Choroid plexus epithelial cell (primary cell): ENCODE data around the gene NDRG4.

ENCODE experiments used
- DNase-seq: peaks from one replicate; pipeline ENCODE4 v3.0.0-alpha.2; 2010; ENCODE audit warnings: low read depth
- H3K4me3 ChIP-seq: 2 replicates; pipeline ENCODE4 v1.5.1; 2011; ENCODE audit warnings: low read depth, mild to moderate bottlenecking, control low read depth, low read length, moderate library complexity
- TF ChIP-seq, protein P1 (sequence below): conservative IDR thresholded peaks from 2 replicates; pipeline ENCODE4 v1.5.1; 2011; ENCODE audit warnings: low read depth, mild to moderate bottlenecking, control low read depth, inconsistent platforms, low read length, moderate library complexity

The NDRG4 gene

DNA sequence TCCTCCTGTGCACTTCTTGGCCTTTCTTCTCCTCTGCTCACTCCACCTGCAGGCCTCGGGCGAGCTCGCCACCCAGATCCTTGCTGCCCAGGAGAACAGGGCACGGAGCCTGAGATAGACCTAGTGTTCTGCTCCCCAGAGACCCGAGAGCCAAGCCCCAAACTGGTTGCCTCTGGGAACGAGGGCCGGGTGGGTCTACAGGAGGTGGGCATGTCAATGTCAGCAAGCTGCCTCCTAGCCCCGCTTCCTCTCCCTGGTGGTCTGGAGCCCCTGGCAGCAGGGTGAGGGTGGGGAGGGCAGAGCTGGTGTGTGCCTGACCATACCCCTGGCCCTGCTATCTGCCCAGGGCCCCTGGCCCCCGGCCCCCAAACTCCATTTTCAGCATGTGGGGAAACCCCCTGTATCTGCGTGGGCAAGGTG lies 841 bp upstream of the NDRG4 start:
- no peak for DNase-seq
- TF ChIP-seq, protein P1, sequence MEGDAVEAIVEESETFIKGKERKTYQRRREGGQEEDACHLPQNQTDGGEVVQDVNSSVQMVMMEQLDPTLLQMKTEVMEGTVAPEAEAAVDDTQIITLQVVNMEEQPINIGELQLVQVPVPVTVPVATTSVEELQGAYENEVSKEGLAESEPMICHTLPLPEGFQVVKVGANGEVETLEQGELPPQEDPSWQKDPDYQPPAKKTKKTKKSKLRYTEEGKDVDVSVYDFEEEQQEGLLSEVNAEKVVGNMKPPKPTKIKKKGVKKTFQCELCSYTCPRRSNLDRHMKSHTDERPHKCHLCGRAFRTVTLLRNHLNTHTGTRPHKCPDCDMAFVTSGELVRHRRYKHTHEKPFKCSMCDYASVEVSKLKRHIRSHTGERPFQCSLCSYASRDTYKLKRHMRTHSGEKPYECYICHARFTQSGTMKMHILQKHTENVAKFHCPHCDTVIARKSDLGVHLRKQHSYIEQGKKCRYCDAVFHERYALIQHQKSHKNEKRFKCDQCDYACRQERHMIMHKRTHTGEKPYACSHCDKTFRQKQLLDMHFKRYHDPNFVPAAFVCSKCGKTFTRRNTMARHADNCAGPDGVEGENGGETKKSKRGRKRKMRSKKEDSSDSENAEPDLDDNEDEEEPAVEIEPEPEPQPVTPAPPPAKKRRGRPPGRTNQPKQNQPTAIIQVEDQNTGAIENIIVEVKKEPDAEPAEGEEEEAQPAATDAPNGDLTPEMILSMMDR, result no peak
- no peak overlapping the region for H3K4me3 ChIP-seq

DNA sequence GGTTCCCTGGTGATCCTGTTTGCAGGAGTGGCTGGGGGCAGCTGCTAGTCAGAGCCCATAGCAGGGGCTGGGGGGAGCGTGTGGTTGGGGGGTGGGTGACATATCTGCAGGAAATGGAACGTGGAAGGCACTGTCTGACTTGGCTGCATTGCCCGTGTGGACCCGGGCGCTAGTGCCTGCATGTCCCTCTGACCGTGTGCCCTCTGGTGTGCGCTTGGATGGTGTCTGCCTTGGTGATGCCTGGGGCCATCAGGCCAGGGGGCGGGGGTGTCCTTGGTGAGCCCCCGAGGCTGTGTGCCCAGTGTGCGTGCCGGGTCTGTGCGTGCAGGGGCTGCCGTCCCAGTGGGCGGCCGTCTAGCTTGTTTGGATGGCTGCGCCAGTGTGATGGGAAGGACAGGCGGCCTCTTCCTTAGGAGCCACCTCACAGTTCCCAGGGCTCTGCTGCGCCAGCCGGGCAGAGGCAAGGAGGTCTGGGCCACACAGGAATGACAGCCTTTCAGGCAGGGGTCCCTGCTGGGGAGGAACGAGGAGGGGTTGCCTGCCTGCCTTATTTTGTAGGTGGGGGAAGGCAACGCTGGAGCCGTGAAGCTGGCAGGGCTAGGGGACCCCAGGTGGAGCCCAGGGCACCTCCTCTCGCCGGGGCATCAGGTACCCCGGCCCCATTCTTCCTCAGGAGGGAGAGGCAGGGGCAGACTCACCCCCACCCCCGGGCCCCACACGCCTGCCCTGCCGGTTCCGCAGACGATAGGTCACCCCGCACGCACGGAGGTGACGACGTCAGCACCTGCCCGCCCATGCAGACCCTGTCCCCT lies 693 bp downstream of the NDRG4 start:
- TF ChIP-seq, protein P1, result no peak
- DNase-seq, result no peak
- H3K4me3 ChIP-seq, result peak overlapping the region; percentile 54

DNA sequence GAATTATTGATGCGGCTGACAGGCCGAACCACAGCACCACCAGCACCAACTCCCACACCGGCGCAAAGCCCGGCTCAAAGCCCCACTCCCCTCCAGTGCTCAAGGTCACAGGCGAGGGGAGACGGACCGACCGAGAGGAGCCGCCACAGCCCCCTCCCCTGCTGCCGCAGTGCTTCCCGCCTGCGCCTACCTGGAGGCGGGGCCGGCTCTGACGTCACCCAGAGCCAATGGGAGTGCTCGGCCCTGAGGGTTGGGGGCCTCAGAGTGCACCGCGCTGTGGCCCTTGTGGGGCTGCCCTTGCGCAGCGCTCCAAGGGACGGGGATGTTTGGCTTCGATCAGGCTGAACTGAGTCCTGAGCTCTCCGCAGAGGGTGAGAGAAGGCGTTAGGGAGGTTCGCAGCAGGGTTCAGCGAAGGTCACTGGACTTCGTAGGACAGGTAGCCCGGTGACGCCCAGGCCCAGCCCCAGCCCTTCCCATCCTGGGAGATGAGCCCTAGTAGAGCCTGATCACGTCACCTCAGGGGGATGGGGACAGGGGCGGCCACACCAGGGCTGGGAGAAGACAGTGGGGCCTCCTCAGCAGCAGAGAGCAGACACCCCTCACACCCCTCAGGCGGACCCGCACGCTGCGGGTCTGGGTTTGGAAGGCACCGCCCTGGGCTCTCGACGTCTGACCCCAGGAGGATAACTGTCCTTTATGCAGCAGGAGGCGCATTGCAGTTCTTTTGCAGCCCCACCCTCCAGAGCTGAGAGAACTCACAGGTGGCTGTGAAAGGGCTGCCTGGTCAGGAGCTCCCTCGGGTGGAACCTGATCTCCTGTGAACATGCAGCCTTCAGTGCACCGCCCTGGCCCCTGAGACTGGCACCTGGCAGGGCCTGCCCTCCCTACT lies 1.5 kb downstream of the NDRG4 start:
- peak overlapping the region; percentile 54 for H3K4me3 ChIP-seq
- no peak for DNase-seq
- TF ChIP-seq, protein P1, result no peak

DNA sequence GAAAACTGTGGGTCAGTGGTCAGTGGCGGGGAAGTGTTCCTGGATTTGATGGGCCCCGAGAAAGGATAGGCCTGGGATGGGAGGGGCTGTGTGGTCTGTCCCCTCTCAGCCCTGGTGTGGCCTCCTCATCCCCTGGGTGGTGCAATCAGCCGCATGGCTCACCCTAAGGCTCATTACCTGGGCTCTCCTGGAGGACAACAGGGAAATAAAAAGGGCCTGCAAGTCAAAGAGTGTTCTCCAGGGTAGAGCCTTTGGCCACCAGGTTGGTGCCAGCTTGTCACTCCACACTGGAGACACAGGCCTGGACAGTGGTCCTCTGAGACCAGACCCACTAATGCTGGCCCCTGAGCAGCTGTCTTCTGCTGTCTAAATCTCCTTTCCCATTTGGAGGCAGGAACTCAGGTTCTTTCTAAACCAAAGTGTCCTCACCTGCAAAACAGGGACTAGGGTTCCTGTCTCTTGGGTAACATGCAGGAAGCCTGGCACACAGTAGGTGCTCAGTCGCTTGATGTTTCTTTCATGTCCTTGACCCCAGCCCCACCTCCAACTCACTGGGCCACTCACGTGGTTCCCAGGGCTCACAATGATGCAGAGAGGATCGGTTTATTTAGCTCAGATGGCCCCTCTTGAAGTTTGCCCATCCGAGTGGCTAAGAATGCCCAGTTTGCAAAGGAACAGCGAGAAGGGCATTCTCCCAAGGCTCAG lies 2.4 kb downstream of the NDRG4 start:
- DNase-seq, result no peak
- no peak overlapping the region for H3K4me3 ChIP-seq
- TF ChIP-seq, protein P1, result no peak

DNA sequence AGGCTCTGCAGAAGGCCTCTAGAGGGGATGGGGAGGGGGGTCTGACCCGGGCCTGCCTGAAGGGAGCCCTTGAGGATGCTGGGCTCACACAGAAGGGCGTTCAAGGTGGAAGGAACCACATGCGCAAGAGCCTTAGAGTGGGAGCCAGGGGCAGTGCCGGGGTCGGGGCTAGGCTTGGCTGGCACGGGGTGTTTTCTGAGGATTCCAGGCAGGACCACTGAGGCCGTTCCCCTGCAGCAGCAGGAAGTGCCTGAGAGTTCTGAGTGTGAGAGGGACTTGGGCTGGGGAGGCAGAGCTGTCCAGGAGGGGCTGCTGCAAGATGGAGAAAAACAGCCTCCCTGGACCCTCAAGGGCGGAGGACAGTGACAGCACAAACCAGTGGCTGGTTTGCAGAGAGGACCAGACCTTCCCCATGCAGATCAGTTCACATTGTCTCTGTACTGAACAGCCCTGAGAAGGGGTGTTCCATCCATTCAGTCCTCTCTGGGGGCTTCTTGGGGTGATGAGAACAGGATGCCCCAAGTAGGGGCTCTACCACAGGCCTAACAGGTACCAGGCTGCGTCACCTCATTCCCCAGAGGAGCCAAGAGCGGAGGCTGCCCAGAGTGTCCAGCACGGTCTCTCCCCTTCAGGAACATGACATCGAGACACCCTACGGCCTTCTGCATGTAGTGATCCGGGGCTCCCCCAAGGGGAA lies 3.4 kb downstream of the NDRG4 start:
- DNase-seq, result no peak
- TF ChIP-seq, protein P1, result no peak

More for the DNA sequence above, 3.4 kb downstream of the NDRG4 start:
- no peak overlapping the region for H3K4me3 ChIP-seq
